Stimulated activated CD4-positive, alpha-beta T cell treated with anti-CD3 and anti-CD28 coated beads, Interleukin-15, amount 100 ng/mL, for 1 hour (primary cell): ENCODE measurements around the gene SLC17A1.

ENCODE experiments used
- DNase-seq, 2 donors: peaks; one replicate each; pipeline ENCODE4 v3.0.0-alpha.2; 2020; ENCODE audit warnings: low read depth in 1 of 2, low spot score in 1 of 2

Gene SLC17A1

GRCh38 chr6:25833136-25833535 is 1.3 kb upstream of the SLC17A1 start:
- no peak for DNase-seq

- no peak for DNase-seq
These were observed 818 bp upstream of the SLC17A1 start for GRCh38 chr6:25832670-25833069.

GRCh38 chr6:25832307-25832662 is 433 bp upstream of the SLC17A1 start:
- no peak for DNase-seq

GRCh38 chr6:25830458-25830857 is 1.4 kb downstream of the SLC17A1 start:
- DNase-seq = no peak

GRCh38 chr6:25829375-25829774 is 2.5 kb downstream of the SLC17A1 start:
- no peak for DNase-seq

- DNase-seq = no peak
These were observed 10.5 kb downstream of the SLC17A1 start for GRCh38 chr6:25821341-25821740.

GRCh38 chr6:25816252-25816651 is 15.6 kb downstream of the SLC17A1 start:
- no peak for DNase-seq

- no peak for DNase-seq
These were observed 16.7 kb downstream of the SLC17A1 start for GRCh38 chr6:25815194-25815593.

- no peak for DNase-seq
These were observed 27.0 kb downstream of the SLC17A1 start for GRCh38 chr6:25804804-25805203.

GRCh38 chr6:25801436-25801835 is 30.4 kb downstream of the SLC17A1 start:
- no peak for DNase-seq

GRCh38 chr6:25794784-25795183 is 37.1 kb downstream of the SLC17A1 start:
- no peak for DNase-seq

GRCh38 chr6:25793970-25794369 is 37.9 kb downstream of the SLC17A1 start:
- DNase-seq = no peak

- no peak for DNase-seq
These were observed 39.8 kb downstream of the SLC17A1 start for GRCh38 chr6:25792016-25792415.

- no peak for DNase-seq
These were observed 42.4 kb downstream of the SLC17A1 start for GRCh38 chr6:25789475-25789874.

- peak in 1 of 2 donors; percentile 2 for DNase-seq
These were observed 43.4 kb downstream of the SLC17A1 start for GRCh38 chr6:25788305-25788922.

GRCh38 chr6:25787428-25787827 is 44.4 kb downstream of the SLC17A1 start:
- no peak for DNase-seq

GRCh38 chr6:25781134-25781533 is 50.7 kb downstream of the SLC17A1 start:
- no peak for DNase-seq

- DNase-seq = no peak
These were observed 53.8 kb downstream of the SLC17A1 start for GRCh38 chr6:25777856-25778649.

- no peak for DNase-seq
These were observed 54.8 kb downstream of the SLC17A1 start for GRCh38 chr6:25777031-25777430.

- DNase-seq = no peak
These were observed 57.6 kb downstream of the SLC17A1 start for GRCh38 chr6:25774120-25774715.

GRCh38 chr6:25769983-25770382 is 61.9 kb downstream of the SLC17A1 start:
- no peak for DNase-seq

GRCh38 chr6:25768566-25768965 is 63.3 kb downstream of the SLC17A1 start:
- no peak for DNase-seq
